SU-DHL-6 (cell line): Measurements from ENCODE around the gene RCCD1.

Source experiments
- H2AFZ ChIP-seq: fragments of 200-600 bp; sonication (generic); 2 replicates; pipeline ENCODE4 v1.6.1; 2014; ENCODE audit warnings: low read depth, mild to moderate bottlenecking, moderate library complexity, mixed read lengths, antibody characterized with exemption, low read length; ENCODE audit not compliant: severe bottlenecking
- H3F3A ChIP-seq: fragments of 200-600 bp; shearing (Covaris generic); 2 replicates; pipeline ENCODE4 v1.6.0; 2016; ENCODE audit warnings: antibody characterized with exemption, mild to moderate bottlenecking; ENCODE audit not compliant: insufficient read depth
- H3K27ac ChIP-seq: fragments of 200-600 bp; sonication (generic); 2 replicates; pipeline ENCODE4 v1.5.1; 2016; ENCODE audit warnings: low read depth, mild to moderate bottlenecking, low read length, moderate library complexity, mixed read lengths
- H3K27me3 ChIP-seq: fragments of 200-600 bp; sonication (generic), shearing (Covaris generic); 2 replicates; pipeline ENCODE4 v1.6.0; 2014; ENCODE audit warnings: mild to moderate bottlenecking, low read length
- H3K36me3 ChIP-seq: fragments of 200-600 bp; sonication (generic); 2 replicates; pipeline ENCODE4 v1.6.1; 2014; ENCODE audit warnings: mild to moderate bottlenecking, low read length, mixed read lengths
- H3K4me2 ChIP-seq: fragments of 300-600, 200-600 bp; shearing (Covaris generic), sonication (generic); 2 replicates; pipeline ENCODE4 v1.6.0; 2014; ENCODE audit warnings: low read length, low read depth, mild to moderate bottlenecking; ENCODE audit not compliant: poor library complexity, severe bottlenecking
- H3K4me3 ChIP-seq: fragments of 200-600 bp; sonication (generic); 2 replicates; pipeline ENCODE4 v1.5.1; 2014; ENCODE audit warnings: antibody characterized with exemption, low read length, mild to moderate bottlenecking, mixed read lengths; ENCODE audit not compliant: insufficient read depth, poor library complexity, severe bottlenecking
- H3K79me2 ChIP-seq: fragments of 200-600 bp; sonication (generic); 2 replicates; pipeline ENCODE4 v1.6.1; 2014; ENCODE audit warnings: mild to moderate bottlenecking, low read length, moderate library complexity; ENCODE audit not compliant: insufficient read depth
- H3K9ac ChIP-seq: fragments of 200-600 bp; sonication (generic); 2 replicates; pipeline ENCODE4 v1.7.0; 2014; ENCODE audit warnings: mild to moderate bottlenecking, low read length
- H3K9me2 ChIP-seq: fragments of 200-600 bp; sonication (generic); replicated peaks from 2 replicates; pipeline ENCODE4 v1.6.1; 2014; ENCODE audit warnings: low read length; ENCODE audit not compliant: insufficient read depth
- H3K9me3 ChIP-seq: fragments of 200-600 bp; sonication (generic); 2 replicates; pipeline ENCODE4 v1.6.1; 2014; ENCODE audit warnings: low read length, mixed read lengths; ENCODE audit not compliant: insufficient read depth
- H4K20me1 ChIP-seq: fragments of 200-600 bp; sonication (generic); 2 replicates; pipeline ENCODE4 v1.6.1; 2014; ENCODE audit warnings: low read depth, mild to moderate bottlenecking, antibody characterized with exemption, low read length, moderate library complexity, mixed read lengths
- EZH2phosphoT487 ChIP-seq: fragments of 200-600 bp; sonication (generic), shearing (Covaris generic); conservative IDR thresholded peaks from 2 replicates; pipeline ENCODE4 v1.6.1; 2018; ENCODE audit warnings: mild to moderate bottlenecking, antibody characterized with exemption, low read length, moderate library complexity, mixed read lengths
- TF ChIP-seq, protein P1 (sequence below): fragments of 200-600 bp; sonication (generic); IDR thresholded peaks from one replicate; pipeline ENCODE4 v1.5.1; 2017; ENCODE audit warnings: antibody characterized with exemption, mild to moderate bottlenecking, low read length, moderate library complexity; ENCODE audit not compliant: insufficient read depth, poor library complexity, severe bottlenecking

The RCCD1 gene

DNA sequence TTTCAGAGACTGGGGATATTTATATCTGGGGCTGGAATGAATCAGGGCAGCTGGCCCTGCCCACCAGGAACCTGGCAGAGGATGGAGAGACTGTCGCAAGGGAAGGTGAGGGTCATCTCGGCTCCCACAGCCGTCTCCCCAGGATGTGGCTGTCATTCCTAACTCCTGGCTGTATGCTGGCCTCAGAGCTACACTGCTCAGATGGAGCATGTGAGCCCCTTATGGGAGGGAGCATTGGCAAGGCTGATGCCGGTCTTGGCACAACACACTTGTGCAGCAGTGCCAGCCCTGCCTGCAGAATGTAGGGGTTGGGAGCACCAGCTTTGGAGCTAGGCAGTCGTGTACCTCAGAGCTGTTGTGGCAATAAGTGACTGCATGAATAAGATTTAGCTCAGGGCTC lies 5.2 kb downstream of the RCCD1 start:
- H3K79me2 ChIP-seq = peaks cover 3% of the 10 kb centered on the region; the same call in 1 of the 2 replicates
- TF ChIP-seq EZH2phosphoT487 = no peak
- TF ChIP-seq, protein P1, sequence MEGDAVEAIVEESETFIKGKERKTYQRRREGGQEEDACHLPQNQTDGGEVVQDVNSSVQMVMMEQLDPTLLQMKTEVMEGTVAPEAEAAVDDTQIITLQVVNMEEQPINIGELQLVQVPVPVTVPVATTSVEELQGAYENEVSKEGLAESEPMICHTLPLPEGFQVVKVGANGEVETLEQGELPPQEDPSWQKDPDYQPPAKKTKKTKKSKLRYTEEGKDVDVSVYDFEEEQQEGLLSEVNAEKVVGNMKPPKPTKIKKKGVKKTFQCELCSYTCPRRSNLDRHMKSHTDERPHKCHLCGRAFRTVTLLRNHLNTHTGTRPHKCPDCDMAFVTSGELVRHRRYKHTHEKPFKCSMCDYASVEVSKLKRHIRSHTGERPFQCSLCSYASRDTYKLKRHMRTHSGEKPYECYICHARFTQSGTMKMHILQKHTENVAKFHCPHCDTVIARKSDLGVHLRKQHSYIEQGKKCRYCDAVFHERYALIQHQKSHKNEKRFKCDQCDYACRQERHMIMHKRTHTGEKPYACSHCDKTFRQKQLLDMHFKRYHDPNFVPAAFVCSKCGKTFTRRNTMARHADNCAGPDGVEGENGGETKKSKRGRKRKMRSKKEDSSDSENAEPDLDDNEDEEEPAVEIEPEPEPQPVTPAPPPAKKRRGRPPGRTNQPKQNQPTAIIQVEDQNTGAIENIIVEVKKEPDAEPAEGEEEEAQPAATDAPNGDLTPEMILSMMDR = no peak
- 0 out of 2 replicates have a peak, but pooled peaks cover 3% of the 10 kb centered on the region for H3K36me3 ChIP-seq
- H3K9me3 ChIP-seq = no peaks in the 10 kb centered on the region
- peaks cover 25% of the 10 kb centered on the region for H3F3A ChIP-seq
- H3K27me3 ChIP-seq = no peaks in the 10 kb centered on the region
- no peak overlapping the region for H2AFZ ChIP-seq
- no peaks in the 10 kb centered on the region for H3K9me2 ChIP-seq
- 0 out of 2 replicates have a peak, but pooled peaks cover 4% of the 10 kb centered on the region for H4K20me1 ChIP-seq
- no peak overlapping the region for H3K4me3 ChIP-seq
- H3K9ac ChIP-seq = no peak overlapping the region
- H3K4me2 ChIP-seq = no peak overlapping the region
- H3K27ac ChIP-seq = no peak overlapping the region

DNA sequence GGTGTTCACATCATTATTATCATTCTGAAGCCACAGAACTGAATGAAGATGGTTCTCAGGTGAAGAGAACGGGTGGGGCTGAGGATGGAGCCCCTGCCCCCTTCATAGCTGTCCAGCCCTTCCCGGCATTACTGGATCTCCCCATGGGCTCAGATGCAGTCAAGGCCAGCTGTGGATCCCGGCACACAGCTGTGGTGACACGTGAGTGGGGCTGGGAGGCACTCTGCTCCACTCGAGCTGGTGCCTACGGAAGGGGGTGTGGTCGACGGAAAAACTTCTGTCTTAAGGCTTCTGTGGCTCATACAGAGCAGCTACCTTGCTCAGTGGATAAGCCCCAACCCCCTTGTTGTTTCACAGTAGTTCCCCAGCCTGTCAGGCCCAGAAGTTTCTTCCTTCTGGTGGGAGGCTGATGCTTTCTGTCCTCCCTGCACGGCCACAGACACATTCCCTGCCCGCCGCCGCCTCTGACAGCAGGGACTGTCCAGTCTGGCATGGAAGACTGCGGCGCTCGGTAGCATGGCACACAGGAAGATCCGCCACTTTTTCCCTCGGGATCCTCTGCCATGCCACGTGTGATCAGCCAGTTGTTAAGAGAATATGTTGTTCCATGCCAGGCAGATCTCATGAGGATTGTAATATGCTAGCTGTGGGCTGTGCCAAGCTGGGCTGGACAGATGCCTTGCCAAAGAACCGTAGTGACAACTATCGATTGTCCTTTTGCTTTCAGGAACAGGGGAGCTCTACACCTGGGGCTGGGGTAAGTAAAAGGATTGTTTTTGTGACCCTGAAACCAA lies 5.8 kb downstream of the RCCD1 start:
- 0 out of 2 replicates have a peak, but pooled peaks cover 4% of the 10 kb centered on the region for H4K20me1 ChIP-seq
- H2AFZ ChIP-seq = no peak overlapping the region
- no peaks in the 10 kb centered on the region for H3K27me3 ChIP-seq
- H3K9me3 ChIP-seq = no peaks in the 10 kb centered on the region
- no peak overlapping the region for H3K27ac ChIP-seq
- H3K4me2 ChIP-seq = no peak overlapping the region
- peaks cover 5% of the 10 kb centered on the region; the same call in 1 of the 2 replicates for H3K36me3 ChIP-seq
- H3F3A ChIP-seq = peaks cover 21% of the 10 kb centered on the region
- no peaks in the 10 kb centered on the region for H3K9me2 ChIP-seq
- peaks cover 3% of the 10 kb centered on the region; the same call in 1 of the 2 replicates for H3K79me2 ChIP-seq
- no peak for TF ChIP-seq EZH2phosphoT487
- TF ChIP-seq, protein P1 = no peak
- no peak overlapping the region for H3K4me3 ChIP-seq
- H3K9ac ChIP-seq = no peak overlapping the region

DNA sequence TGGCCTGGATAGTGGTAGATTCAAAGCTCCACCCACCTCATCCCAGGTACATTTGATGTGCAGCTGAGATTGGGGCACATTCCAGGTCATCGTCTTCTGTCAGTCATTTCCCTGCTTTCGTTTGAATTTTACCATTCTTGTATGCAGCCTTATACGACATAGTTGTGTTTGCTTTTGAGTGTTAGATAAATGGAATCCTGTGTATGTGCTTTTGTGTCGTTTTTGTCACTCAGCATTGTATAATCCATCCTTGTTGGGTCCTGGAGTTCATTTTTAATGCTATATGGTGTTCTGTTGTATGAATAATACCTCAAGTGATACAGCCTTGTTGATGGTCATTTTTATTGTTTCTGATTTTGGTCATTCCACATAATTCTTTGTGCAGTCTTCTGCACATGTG lies 7.3 kb downstream of the RCCD1 start:
- Histone ChIP-seq H3K9ac (no peak overlapping the region), H3K4me2 (no peak overlapping the region), H3F3A (peaks cover 15% of the 10 kb centered on the region), H3K27me3 (no peaks in the 10 kb centered on the region), H4K20me1 (0 out of 2 replicates have a peak, but pooled peaks cover 4% of the 10 kb centered on the region), H3K4me3 (no peak overlapping the region), H3K9me2 (no peaks in the 10 kb centered on the region), H2AFZ (no peak overlapping the region), H3K79me2 (no peaks in the 10 kb centered on the region), H3K9me3 (no peaks in the 10 kb centered on the region), H3K36me3 (peaks cover 16% of the 10 kb centered on the region; the same call in 1 of the 2 replicates), H3K27ac (no peak overlapping the region)
- TF ChIP-seq, protein P1 = no peak
- no peak for TF ChIP-seq EZH2phosphoT487
